RPMI7951 (cell line): ENCODE measurements around the gene DDC. TPM values are rescaled to one million over a fixed set of nuclear protein-coding genes. Genes with fewer than 3 reads are reported as not detected.
"Not testable (repeated sequence)": the region's sequence is repeated elsewhere in the genome, so short reads cannot be mapped to it uniquely, and the experiment has no call there.

Experiments
- DNase-seq: peaks from one replicate; pipeline ENCODE4 v3.0.0-alpha.2; 2012; ENCODE audit warnings: low read depth
- total RNA-seq: library from RNA; depleted of rRNA; stranded (reverse); fragments of >200 nt; shearing (Covaris generic); gene quantifications from 2 replicates; pipeline ENCODE4 v1.2.3, GENCODE V29; 2014

The DDC gene
- total RNA-seq, 1 experiment from 2014 or later, result not detected

DNA sequence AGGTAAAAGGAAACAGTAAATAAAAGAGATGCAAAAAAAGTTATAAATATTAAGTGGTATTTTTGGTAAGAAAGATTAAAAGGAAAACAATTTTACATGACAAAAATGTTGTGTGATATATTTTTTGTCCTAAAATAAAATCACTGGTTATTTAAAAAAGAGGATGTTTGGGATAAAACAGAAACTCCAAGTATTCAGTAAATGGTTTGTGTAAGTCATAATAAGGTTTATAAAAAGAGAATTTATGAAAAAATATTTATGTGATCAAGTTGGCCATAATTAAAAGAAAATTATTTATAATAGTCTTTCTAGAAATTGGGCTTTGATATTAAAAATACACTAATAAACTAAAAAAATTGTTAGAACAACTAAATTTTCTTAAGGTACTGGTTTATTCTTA, 76.8 kb downstream of the DDC start:
- DNase-seq, result no peak

DNA sequence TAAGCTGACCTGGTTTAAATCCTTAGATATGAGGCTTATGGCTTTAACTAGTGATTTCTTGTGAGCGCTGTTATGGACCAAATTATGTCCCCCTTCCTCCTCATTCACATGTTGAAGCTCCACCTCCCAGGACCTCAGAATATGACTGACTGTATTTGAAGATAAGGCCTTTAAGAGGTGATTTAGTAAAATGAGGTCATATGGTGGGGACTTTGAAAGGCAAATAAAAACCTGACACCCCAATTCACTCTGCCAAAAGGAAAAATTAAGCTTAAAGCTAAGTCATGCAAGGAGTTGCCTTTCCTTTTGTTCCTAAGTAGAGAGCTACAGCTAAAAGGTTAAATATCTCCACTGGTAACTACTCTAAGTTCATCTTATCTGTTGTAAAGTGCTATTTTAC, 78.7 kb downstream of the DDC start:
- no peak for DNase-seq

DNA sequence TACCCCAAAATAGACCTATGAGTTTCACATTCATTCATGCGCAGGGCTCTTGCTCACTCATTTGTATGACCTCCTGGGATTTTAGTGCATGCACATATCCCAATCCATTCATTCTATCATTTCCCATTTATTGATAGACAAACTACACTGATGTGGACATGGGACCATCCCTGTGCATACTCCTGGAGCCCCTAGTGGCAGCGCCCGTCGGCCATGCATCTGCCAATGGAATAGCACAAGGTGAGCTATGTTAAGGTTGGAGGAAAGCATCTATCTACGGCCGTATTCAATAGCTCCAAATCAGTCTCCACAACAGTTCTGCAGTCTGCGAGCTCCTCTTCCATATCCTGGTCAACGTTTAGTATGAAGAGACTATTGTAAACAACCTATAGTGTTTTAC, 83.3 kb downstream of the DDC start:
- DNase-seq, result no peak

DNA sequence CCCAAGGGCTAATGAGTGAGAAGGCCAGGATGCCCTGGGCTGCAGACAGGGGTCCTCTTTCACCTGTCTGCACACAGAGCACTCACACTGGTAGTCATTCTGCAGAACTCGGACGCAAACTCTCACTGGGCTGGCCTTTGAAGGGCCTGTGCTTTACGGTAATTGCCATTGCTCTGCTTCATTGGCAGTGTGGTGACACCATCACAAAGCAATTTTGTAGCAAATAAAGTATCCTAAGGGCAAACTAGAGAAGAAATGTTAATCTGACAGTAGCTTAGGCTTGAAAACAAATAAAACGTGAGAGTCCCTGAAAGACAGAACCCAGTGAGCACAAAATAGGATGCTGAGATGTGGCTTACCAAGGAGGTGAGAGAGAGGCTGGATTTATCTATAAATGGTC, 84.4 kb downstream of the DDC start:
- DNase-seq, result no peak

DNA sequence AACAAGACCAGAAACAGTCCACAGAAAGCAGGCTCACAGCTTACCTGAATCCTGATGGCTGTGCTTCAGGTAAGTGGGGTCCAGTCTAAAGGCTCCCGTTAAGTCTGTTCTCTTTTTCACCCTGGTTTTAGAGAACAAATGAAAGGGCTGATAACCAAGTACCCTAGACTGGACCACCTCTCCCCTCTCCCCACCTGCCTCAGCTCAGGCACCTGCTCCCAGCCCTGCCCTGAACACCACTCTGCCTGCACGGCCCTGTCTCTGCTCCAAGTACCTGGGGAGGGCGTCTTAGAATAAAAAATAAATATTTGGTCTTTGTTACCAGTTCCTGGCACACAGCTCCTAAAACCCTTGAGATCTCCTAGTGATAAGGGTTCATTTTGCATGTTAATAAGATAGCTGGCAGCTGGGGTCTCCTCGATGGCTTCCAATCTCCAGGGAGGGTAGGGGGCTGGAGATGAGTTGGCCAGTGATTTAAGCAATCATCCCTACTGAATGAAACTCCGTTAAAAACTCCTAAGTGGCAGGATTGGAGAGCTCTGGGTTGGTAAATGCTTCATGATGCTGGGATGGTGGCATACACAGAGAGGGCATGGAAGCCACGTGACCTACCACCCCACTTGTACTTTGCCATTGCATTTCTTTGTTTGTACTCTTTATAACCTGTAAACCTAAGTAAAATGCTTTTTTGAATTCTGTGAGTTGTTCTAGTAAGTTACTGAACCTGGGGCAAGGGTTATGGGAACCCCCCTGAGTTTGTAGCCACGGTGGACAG, 85.3 kb downstream of the DDC start:
- DNase-seq, result no peak

DNA sequence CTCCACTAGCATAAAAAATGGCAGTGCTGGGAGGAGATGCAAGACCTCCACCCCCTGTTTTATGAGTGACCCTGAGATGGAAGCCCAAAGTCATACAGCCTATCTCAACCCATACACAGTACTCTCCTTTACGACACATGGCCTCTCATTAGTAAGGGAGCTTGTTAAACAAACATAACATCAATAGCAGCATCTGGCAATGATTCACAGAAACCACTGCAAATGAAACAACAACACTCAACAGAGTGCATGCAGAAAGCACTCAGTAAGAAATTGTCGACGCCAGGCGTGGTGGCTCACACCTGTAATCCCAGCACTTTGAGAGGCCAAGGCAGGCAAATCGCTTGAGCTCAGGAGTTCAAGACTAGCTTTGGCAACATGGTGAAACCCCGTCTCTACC, 87.6 kb downstream of the DDC start:
- DNase-seq, result no peak

DNA sequence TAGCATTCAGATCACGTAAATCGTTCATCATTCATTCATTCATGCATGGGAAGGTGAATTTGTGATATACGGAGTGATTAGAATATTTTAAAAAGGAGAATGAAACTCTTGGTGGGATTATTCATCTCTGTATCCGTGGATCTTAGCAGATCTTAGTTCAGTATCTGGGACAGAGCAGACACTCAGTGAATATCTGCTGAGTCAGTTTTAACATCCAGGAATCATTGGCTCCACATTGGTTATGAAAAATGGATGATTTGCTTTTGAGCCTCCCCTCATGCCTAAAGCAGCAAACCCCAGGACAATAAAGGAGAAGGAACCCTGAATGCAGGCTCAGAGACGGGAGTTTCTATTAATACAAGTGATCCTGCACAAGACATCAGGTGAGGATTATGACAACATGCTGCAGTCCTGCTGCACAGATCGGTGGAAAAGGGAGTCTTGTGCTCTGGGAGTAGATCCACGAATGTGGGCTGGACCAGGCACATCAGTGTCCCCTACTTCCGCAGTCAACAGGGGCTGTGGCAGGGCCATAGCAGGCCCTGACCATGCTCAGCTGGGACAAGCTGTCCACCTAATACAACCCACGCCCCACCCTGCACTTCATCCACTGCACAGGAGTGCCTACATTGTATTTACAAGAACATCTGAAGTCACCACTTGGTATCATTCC, 88.1 kb downstream of the DDC start:
- DNase-seq, result no peak

DNA sequence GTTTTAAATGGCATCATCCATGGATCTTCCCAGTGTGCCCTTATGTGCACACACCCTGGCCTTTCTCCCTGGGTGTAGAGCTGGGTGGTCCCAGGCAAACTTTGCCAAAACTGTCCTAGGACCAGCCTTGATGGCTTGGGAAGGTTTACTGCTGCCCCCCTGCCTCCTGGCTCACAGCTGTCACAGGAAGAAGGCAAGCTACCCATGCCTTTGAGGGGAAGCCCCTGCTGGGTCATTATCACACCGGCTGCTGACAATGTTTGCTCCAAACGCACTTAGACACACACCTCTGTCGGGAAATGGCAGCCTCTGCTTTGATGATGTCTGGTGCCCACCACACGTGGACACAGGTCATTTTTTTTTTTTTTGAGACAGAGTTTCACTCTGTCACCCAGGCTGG, 89.9 kb downstream of the DDC start:
- no peak for DNase-seq

DNA sequence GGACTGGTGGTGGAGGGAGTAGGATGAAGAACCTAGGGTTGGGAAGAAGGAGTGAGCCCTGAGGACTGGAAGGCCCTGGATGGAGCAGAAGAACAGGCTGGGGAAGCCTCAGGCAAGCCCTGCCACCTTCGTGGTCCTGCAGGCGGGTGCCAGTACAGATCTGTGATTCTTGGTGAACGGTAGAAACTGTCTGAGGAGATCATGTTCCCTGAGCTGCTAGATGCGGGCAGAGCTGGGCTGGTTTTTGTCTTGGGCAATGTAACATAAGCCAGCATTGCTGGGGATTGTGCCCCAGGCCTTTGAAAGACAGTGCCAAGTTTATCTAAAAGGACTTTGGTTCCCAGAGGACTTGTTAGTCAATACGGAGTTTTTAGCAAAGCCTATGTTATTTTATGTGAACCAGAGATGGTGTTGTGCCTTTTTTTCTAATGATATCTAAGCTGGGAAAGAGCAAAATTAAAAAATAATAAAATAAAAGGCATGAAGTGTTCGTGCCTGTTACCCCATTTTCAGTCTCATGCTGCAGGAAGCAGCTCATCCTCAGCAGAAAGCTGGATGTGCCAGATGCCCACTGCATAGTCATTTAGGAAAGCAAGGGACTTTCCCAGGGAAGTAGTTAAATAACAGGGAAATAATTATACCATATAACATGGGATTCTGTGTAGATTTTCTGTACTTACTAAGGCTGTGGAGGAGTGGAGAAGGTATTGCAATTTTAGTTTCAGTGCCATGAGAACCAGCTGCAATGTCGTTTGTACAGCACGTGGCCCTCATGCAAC, 90.6 kb downstream of the DDC start:
- DNase-seq, result peak; percentile 89

DNA sequence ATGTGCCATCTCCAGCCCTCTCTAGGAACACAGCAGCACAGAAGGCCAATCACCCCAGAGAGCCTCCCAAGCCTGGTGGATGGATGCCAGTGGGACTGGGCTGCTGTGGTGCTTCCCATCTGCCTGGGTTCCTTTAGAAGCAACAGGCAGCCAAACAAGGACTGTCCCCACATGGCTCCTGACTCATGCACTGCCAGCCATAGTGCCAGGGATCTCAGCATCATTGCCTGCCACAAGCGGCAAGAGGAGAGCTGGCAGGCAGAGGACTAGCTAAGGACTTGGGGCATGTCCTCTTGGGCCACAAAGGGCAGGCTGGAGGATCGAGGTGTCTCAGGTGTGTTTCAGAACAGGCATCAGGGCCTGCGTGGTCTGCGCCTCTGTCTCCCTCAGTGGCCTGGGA, 91.7 kb downstream of the DDC start:
- DNase-seq, result peak; percentile 51

DNA sequence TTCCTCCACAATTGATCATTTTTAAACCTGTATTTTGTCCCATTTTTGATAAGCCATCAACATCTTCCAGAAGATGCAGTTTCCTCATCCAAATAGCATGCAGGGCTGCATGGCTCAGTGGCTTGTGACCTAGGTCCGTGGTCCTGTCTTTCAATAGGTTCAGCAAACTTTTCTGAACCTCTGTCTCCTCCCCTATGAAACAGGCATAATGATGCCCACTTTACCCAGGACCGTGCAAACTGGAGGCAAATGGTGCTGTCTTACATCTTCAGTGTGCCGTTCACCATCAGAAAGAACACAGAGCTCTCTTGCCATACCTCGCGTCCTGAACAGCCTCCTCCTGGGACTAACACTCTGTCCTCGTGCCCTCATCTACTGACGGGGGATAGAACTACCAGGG, 92.8 kb downstream of the DDC start:
- DNase-seq, result no peak

DNA sequence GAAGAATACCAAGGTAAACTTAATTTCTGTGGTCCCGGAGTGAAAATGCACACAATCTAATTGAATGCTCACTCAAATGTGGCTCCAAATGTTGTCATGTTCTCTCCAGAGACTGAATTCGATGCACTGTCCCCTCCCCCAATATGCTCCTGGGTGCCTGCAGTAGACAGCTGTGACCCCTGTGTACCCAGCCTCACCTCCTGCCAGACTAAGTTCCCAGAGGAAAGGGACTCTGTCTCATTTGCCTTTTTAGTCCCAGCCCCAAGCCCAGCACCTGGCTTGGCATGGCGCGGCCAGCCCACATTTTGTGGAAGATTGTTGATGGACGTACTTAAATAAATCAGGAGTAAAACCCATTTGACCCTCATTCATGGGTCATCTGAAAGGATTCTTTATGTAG, 93.2 kb downstream of the DDC start:
- DNase-seq, result no peak

DNA sequence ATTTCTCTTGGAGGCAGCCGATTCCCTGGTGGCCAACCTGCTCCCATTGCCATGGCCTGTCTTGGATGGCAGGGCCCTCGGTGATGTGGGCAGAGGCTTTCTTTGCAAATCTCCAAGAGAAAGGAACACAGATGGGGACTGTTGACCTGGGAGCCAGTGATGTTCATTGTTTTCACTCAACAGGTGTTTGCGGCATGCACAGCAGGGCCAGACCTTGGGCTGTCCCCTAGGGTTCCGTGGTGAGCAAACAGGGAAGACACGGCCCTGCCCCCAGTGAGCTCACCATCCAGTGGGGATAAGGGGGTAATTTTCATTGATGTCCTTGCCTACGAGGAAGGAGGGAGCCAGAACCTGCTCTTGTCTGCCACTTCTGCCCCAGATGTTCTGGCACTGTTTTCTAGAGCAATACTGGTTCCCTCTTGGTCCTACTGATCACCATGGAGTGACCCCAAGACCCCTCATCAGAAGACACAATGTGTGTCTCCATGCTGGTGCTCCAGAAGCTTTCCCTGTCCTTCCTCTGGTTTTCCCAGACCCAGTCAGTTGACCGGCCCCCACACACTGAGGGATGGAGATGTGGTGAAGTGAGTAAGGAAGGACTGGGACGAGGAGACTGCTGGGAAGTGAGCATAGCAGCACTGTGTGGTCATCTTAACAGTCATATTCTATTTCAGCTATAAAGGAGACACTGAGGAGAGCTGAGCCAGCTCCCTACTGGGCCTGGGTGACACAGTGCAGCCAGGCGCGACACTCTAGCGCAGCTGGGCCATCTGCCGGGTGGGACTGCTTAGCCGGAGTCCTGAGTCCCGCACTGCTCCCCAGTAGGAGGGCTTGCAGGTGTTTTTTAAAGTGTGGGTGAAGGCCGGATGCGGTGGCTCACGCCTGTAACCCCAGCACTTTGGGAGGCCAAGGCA, 94.7 kb downstream of the DDC start:
- no peak for DNase-seq

DNA sequence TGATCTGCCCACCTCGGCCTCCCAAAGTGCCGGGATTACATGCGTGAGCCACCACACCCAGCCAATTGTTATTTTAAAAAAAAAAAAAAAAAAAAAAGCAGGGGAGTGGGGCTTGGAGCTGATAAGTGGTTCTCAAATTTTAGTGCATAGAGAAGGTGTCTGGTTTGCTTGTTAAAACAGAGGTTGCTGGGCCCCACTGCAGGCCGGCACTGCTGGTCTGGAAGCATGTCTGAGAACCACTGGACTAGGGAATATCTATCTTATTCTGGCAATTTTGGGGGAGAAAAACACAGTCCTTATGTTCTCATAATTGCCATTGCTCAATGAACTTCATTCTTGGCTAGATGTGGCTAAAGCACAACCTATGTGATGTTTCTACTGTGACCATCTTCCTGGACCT, 96.0 kb downstream of the DDC start:
- no peak for DNase-seq

DNA sequence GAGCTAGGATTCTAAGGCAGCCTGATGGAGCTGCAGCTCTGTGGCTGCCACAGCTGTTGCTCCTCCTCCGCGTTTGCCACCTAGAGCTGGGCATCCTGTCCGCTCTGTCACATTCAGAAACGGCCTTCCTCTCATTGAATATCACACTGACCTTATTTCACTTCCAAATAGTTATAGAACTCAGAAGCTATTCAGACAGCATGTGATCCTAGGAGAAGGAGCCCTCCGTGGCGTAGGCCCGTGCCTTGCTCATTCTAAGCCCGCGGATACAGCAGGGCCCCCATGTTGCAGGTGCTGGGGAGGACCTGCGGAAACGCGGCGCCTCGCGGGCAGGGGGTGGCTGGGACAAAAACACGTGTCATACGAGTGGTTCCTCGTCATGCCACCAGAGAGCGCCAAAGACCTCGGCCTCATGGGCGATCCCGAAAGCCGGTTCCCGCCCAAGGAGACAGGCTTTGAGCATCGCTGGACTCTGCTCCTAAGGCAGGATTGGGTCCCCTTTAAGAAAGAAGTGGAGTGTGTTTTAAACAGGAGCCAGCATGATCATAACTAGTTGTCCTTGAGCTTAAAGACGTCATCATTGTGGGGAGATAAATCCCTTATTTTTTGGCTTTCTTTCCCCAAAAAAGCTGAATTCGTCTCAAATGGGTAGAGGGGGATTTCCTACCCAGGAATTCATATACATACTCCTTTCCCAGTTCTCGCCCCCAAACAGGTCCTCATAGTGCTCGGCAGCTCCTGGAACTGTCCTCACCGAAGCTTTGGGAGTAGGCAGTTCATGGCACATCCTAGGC, 97.2 kb downstream of the DDC start:
- DNase-seq, result peak; percentile 82

DNA sequence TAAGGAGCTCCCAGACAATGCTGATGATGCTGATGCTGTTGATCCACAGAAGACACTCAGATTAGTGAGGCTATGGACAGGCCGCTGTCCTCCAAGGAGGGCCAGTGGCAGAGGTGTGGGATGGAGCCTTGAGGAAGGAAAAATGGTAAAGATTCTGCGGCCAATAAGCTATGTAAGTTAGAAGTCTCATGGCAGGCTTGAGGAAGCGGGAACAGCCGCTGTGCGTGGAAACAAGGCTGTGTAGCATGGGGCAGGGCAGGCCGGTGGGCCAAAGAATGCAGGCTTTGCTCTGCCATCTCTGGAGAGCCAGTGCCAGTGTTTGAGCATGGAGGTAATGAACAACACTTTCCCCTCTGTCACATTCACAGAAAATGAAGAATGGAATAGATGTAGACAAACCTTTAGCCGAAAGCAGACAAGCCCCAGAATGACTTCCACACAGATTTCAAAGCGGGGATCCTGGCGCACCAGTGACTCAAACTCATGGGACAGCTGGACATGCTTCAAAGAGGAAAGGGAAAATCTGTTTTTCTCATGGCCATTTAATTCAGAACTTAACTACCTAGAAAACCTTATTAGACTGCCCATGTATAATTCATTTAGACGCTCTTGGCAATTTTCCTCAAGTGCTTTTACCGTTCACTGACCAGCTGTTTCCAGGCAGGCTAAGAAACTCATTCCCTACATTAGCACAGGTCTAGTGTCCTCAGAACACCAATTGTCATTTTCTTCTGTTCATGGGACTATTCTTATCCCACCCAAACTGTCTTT, 98.2 kb downstream of the DDC start:
- DNase-seq, result no peak

DNA sequence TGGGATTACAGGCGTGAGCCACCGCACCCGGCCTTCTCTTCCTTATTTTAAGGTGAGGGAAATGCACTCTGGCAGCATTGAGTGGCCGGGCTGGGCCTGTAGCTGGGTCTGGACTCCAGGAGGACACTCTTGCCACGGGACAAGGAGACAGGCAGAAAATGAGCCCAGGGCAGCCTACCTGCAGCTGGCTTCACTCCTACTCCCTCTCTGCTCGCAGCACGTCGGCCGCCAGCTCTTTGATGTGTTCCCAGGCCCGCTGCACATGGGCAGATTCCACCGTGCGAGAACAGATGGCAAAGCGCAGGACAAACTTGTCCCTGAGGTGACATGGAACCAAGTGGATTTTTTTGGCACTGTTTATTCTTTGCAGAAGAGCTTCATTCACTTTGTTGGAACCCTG, 102.2 kb downstream of the DDC start:
- no peak for DNase-seq

DNA sequence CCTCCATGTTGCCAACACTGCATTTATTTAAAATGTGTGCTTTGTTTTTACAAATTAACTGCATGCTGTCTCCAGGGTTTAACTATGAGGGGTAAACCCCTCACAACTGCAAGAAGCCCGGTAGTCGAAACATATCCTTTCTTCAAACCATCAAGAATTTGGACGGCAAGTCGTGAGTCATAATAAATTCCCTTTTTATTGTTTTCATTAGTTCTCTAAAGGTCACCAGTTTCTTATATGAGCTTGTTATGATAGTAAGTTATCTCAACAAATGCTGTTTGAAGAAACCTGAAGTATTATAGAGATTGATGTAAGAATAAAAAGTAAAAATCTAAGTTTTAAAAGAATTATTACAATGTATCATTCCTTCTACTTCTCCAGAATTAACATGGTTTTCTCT, 102.8 kb downstream of the DDC start:
- no peak for DNase-seq

DNA sequence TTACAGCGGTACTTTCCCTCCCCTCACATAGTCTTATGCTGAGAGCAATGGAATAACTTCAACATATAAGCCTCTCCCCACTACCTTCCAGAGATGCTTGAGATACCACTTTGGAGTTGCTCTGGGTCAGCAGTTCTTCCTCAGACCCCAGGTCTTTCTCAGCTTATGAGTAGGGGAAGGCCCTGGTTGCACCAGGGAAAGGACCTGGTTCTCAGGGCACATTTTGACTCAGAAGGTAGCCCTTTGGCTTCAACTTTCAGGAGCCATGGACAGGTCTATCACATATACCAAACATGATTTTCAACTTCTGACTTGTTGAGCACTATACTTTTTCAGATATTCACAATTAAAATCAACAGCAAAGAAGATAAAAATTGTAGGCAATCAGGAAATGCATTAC, 103.5 kb downstream of the DDC start:
- no peak for DNase-seq

DNA sequence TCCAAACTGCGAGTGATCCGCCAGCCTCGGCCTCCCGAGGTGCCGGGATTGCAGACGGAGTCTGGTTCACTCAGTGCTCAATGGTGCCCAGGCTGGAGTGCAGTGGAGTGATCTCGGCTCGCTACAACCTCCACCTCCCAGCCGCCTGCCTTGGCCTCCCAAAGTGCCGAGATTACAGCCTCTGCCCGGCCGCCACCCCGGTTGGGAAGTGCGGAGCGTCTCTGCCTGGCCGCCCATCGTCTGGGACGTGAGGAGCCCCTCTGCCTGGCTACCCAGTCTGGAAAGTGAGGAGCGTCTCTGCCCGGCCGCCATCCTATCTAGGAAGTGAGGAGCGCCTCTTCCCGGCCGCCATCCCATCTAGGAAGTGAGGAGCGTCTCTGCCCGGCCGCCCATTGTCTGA, 106.0 kb downstream of the DDC start:
- DNase-seq, result not testable (repeated sequence)
